GM23338 (cell line): ENCODE results near the gene CD226.
A peak's percentile ranks its signal among the peaks of the same experiment; 100 is the strongest.
"Not testable (repeated sequence)": the region's sequence is repeated elsewhere in the genome, so short reads cannot be mapped to it uniquely, and the experiment has no call there.

ENCODE experiments used
- CREB1 ChIP-seq: fragments of 250-450 bp; sonication (Bioruptor Pico); IDR thresholded peaks from 2 replicates; pipeline ENCODE4 v1.5.0; 2020; ENCODE audit warnings: low read depth, mild to moderate bottlenecking, moderate library complexity
- CTCF ChIP-seq, 2 experiments: fragments of 200-600 bp in 1 of 2; sonication (generic) in 1 of 2; conservative IDR thresholded peaks; 2 replicates each; pipeline versions ENCODE4 v1.5.1 to v1.6.1; 2016 to 2017; ENCODE audit warnings: antibody characterized with exemption in 2 of 2, low read depth in 2 of 2, mild to moderate bottlenecking in 2 of 2, moderate library complexity in 1 of 2
- ETS1 ChIP-seq: IDR thresholded peaks from 2 replicates; pipeline ENCODE4 v1.6.1; 2016; ENCODE audit warnings: antibody characterized with exemption
- EZH2 ChIP-seq: fragments of 200-600 bp; sonication (generic); IDR thresholded peaks from one replicate; pipeline ENCODE4 v1.8.0; 2017; ENCODE audit warnings: antibody characterized with exemption, mild to moderate bottlenecking, low read depth; ENCODE audit not compliant: unreplicated experiment
- EZH2phosphoT487 ChIP-seq: fragments of 200-600 bp; sonication (generic); IDR thresholded peaks from one replicate; pipeline ENCODE4 v1.8.1; 2018; ENCODE audit warnings: antibody characterized with exemption; ENCODE audit not compliant: unreplicated experiment
- JUNB ChIP-seq: IDR thresholded peaks from one replicate; pipeline ENCODE4 v1.6.1; 2016; ENCODE audit warnings: antibody characterized with exemption; ENCODE audit not compliant: unreplicated experiment
- NANOG ChIP-seq: IDR thresholded peaks from 2 replicates; pipeline ENCODE4 v1.6.1; 2016; ENCODE audit warnings: antibody characterized with exemption, borderline replicate concordance
- POLR2AphosphoS5 ChIP-seq: IDR thresholded peaks from 2 replicates; pipeline ENCODE4 v1.6.1; 2016; ENCODE audit warnings: antibody characterized with exemption, low read depth
- REST ChIP-seq: IDR thresholded peaks from one replicate; pipeline ENCODE4 v1.6.1; 2018; ENCODE audit warnings: antibody characterized with exemption; ENCODE audit not compliant: unreplicated experiment
- STAT1 ChIP-seq: IDR thresholded peaks from one replicate; pipeline ENCODE4 v1.6.1; 2016; ENCODE audit warnings: antibody characterized with exemption; ENCODE audit not compliant: unreplicated experiment
- ZNF331 ChIP-seq: fragments of 250-450 bp; sonication (Bioruptor Pico); IDR thresholded peaks from 2 replicates; pipeline ENCODE4 v1.5.0; 2020; ENCODE audit warnings: low read depth, mild to moderate bottlenecking, moderate library complexity
- ZNF462 ChIP-seq: fragments of 250-450 bp; sonication (Bioruptor Pico); IDR thresholded peaks from 2 replicates; pipeline ENCODE4 v1.5.0; 2020; ENCODE audit warnings: mild to moderate bottlenecking, moderate library complexity

GRCh38 chr18:69879051-69879450 lies 68.6 kb downstream of the CD226 start:
- TF ChIP-seq CTCF (conservative IDR thresholded peaks at IDR 0.05; ENCODE audit: low read depth in 2 of 2); REST; EZH2phosphoT487; POLR2AphosphoS5; EZH2; JUNB; ZNF331 (CRISPR knock-in tag); STAT1; CREB1 (CRISPR knock-in tag); ETS1; NANOG: not testable (repeated sequence)
- TF ChIP-seq ZNF462 (CRISPR knock-in tag), result peak; percentile 60; the same call in 1 of the 2 replicates
